HG02884 (cell line): ENCODE measurements around the gene SCARB1.
"Not testable (repeated sequence)": the region's sequence is repeated elsewhere in the genome, so short reads cannot be mapped to it uniquely, and the experiment has no call there.

Experiments
- ATAC-seq: cut with Tn5 transposase; IDR thresholded peaks from one replicate; pipeline ENCODE4 v1.9.1; 2021; ENCODE audit warnings: mild to moderate bottlenecking, moderate library complexity; ENCODE audit not compliant: unreplicated experiment

SCARB1 gene

DNA sequence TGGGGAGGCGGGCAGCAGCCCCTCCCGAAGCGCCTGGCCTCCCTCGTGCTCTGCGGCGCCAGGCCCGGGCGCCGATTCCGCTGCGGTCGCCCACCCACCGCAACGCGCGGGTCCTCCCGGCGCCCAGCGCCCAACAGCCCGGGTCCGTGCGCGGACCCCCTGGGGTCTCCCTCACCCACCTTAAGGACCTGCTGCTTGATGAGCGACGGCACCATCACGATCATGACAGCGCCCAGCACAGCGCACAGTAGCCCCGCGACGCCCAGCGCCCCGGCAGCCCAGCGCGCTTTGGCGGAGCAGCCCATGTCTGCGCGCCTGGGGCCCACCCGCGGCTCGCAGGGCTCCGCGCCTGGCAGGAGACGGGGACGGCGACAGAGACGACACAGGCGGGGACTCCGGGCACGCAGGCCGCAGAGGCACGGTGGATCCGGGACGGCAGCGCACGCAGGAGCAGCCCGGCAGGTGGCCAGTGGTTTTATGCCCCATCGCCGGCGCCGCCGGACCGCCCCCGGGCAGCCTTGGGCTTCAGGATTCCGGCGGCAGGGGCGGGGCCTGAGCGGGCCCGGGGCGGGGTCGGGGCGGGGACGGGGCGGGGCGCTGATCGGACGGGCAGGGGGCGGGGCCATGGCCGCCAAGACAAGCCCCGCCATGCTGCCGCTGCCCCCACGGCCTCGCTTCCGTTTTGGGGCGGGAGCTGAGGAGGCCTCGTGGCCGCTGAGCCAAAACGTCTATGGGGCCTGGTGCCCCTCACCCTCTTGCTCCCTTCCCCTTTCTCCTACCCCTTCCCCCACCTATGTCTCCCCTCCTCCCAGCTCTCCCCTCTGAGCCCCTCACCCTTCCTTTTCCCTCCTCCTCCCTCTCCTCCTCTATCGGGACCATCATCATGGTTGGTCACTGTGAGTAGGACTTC is at the start of gene SCARB1:
TSS of gene SCARB1 (minus strand) at position 449 of the 910 bp plus-strand sequence. CDS start at position 305, 144 bp downstream.
- peak; percentile 71 for ATAC-seq

GRCh38 chr12:124912529-124913287 is 49.0 kb upstream of the SCARB1 start:
- not testable (repeated sequence) for ATAC-seq

DNA sequence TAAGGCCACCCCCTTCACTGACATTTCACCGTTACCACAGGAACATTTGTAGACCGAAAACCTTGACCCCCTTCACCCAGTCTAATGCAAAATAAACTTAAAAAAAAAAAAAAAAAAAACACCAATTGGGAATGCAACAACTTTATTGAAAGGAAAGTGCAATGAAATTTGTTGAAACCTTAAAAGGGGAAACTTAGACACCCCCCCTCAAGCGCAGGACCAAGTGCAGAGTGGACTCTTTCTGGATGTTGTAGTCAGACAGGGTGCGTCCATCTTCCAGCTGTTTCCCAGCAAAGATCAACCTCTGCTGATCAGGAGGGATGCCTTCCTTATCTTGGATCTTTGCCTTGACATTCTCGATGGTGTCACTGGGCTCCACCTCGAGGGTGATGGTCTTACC is 47.9 kb upstream of the SCARB1 start:
- not testable (repeated sequence) for ATAC-seq

DNA sequence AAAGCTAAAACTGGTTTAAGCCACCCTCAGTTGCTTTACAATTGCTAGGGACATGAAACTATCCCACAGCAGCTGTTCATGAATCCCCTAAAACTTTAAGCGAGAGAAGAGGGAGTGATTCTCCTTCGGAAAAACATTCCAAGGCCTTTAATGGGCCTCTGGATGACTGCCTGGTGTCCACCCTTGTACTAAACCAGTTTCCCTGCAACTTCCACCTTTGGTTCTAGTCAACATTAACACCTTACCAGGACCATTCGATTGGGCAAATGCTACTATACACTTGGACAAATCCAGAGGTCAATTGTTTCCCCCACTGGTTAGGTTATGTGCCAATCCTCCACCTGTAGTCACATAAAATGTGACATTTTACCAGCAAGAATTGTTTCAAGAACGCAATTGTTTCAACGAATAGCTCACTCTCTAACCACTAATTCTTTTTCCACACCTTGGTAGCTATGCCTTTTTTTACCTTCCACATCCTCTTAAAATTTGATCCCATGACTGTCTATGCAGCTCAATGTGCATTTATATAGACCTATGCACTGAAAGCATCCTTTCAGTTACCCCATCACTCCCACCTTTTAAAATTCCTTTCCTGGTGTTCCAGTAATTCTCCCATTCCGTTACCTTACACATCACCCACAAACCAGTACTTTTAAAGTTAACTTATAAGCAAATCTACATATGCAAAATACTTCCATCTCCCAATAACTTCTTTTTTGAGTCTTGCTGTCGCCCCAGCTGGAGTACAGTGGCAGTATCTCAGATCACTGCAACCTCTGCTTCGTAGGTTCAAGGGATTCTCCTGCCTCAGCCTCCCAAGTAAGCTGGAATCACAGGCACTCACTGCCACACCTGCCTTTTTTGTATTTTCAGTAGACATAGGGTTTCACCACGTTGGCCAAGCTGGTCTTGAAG is 47.2 kb upstream of the SCARB1 start:
- no peak for ATAC-seq

DNA sequence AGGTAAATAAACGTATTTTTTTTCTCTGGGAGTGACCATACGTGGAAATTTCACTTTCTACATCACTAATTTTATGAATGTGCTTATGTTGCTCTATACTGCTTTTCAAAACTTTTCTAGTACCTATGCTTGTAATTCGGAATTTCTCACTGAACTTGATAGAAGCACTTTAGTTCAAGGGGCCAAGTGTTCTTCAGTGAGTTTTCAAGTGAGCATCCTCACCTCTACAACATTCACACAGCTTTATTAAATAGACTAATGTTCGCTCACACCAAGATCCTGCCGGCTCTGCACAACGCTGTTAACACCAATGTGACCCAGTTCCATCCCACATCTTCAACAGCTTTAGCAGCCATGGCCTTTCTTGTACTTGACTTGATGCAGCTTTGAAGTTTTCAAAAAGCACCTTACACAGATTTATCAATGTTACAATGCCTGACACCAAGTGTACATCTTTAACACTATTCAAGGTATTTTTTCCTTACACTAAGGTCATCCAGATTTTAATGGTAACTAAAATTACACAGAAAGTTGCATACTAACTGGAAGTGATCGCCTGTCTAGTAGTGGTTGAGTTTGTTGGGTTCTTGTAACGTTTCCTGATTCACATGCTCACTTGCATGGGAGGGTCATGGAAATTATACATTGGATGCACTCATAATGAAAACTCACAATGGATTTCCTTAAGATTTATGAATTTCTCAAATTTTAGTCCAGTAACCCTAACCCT is 46.3 kb upstream of the SCARB1 start:
- ATAC-seq, result no peak

GRCh38 chr12:124906606-124907261 is 43.1 kb upstream of the SCARB1 start:
- ATAC-seq, result peak; percentile 50

DNA sequence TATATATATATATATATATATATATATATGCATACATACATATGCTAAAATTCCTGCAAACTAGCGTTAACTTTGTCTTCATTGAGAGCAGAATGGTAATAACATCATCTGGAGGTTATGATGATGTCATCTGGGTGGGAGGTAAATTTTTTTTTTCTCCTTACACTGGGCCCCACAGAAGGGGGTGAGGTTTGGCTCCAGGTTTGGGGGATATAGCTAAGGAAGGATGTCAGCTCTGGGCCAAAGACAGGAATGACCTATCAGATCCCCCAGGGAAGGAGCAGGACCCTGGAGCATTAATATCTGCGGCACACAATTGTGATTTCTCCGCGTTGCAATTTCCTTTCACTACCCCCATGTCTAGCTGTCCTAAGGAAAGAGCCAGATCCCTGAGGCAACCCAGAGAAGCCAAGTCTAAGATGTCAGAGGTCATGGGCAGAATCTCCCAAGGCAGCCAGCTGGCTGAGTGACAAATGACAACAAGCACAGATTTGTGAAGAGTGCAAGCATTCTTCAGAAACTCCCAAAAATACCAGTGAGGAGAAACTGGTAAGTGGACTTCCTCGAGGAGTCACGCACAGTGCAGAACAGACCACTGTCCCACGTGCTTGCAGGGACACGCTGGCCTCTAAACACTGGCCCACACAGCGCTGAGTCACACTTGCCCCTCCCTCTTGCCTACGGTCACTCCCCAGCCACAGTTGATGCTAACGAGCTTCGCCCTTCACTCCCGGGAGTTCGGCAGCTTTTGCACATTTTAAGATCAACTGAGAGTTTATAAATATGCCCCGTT is 40.8 kb upstream of the SCARB1 start:
- ATAC-seq, result no peak

GRCh38 chr12:124902916-124903315 is 39.3 kb upstream of the SCARB1 start:
- ATAC-seq, result no peak

GRCh38 chr12:124901003-124901402 is 37.3 kb upstream of the SCARB1 start:
- no peak for ATAC-seq

- not testable (repeated sequence) for ATAC-seq
These were observed 36.7 kb upstream of the SCARB1 start for GRCh38 chr12:124900345-124900795.

GRCh38 chr12:124898923-124899294 is 35.2 kb upstream of the SCARB1 start:
- no peak for ATAC-seq

DNA sequence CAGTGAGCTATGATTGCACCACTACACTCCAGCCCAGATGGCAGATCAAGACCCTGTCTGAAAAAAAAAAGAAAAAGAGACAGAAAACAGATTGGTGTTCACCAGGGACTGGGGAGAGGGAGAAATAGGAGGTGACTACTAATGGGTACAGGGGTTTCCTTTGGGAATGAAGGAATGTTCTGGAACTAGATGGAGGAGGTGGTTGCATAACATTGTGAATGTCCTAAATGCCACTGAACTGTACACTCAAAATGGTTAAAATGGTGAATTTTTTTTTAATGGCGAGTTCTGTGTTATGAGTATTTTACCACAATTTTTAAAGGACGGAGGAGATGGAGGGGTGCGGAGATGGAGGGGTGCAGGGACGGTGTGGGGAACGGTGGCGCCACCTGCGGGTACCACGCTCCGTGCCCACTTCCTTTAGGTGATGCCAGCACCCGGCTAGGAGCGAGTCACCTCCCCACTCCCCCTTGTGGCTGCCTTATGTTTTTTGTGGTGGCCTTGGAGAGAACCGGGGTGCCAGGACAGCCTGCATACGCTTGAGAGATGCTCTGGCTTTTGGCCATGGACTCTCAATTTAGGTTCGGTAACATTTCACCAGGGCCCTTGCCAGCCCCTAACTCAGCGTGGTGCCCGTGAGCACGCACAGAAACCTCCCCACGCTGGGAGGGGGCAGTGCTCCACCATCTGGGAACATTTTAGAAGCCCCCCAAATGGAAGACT is 34.7 kb upstream of the SCARB1 start:
- no peak for ATAC-seq

GRCh38 chr12:124896461-124896860 is 32.8 kb upstream of the SCARB1 start:
- ATAC-seq, result no peak

GRCh38 chr12:124893792-124894516 is 30.3 kb upstream of the SCARB1 start:
- ATAC-seq, result peak; percentile 55

GRCh38 chr12:124888260-124888659 is 24.6 kb upstream of the SCARB1 start:
- no peak for ATAC-seq

GRCh38 chr12:124887766-124888165 is 24.1 kb upstream of the SCARB1 start:
- ATAC-seq, result not testable (repeated sequence)
